Lower lobe of right lung (tissue), 2 donors: Measurements from ENCODE around the gene HYAL4. TPM values are rescaled to one million over a fixed set of nuclear protein-coding genes. Genes with fewer than 3 reads are reported as not detected.

ENCODE experiments used
- ATAC-seq, 2 donors: fragments of 200-7000 bp; cut with Tn5 transposase; one replicate each; pipeline ENCODE4 v1.9.1; 2020 to 2022; ENCODE audit warnings: mild to moderate bottlenecking in 2 of 2, moderate library complexity in 2 of 2
- DNase-seq: peaks from one replicate; pipeline ENCODE4 v3.0.0-alpha.2; 2020
- H3K27ac ChIP-seq: fragments of 200-600 bp; one replicate; pipeline ENCODE4 v1.8.0; 2022
- H3K27me3 ChIP-seq: fragments of 200-600 bp; one replicate; pipeline ENCODE4 v1.8.0; 2022; ENCODE audit warnings: low read depth
- H3K36me3 ChIP-seq: fragments of 200-600 bp; one replicate; pipeline ENCODE4 v1.8.0; 2022; ENCODE audit warnings: mild to moderate bottlenecking
- H3K4me1 ChIP-seq: fragments of 200-600 bp; one replicate; pipeline ENCODE4 v1.8.0; 2022
- H3K4me3 ChIP-seq: fragments of 200-600 bp; one replicate; pipeline ENCODE4 v1.8.0; 2022; ENCODE audit warnings: mild to moderate bottlenecking
- H3K9me3 ChIP-seq: fragments of 200-600 bp; one replicate; pipeline ENCODE4 v1.8.0; 2022
- CTCF ChIP-seq: fragments of 200-600 bp; IDR thresholded peaks from one replicate; pipeline ENCODE4 v1.8.0; 2022; ENCODE audit warnings: antibody characterized with exemption, mild to moderate bottlenecking
- intact Hi-C: fragments of 100-400 bp; cut with DNase I; formaldehyde crosslinking; loops from one replicate; pipeline ENCODE4 v1.11.0; 2022
- total RNA-seq: library from RNA; stranded (reverse); fragmentation: NEBNext Ultra II Directional; extraction: Animal tissue kit (Norgen Biotek cat#: 25700); gene quantifications from one replicate; pipeline ENCODE4 v1.2.1, GENCODE V29; 2021
- donor health status: DM: no; HTN: yes; CAD: no; lungs with severe emphysema.

Gene HYAL4
- total RNA-seq, 1 donor from 2014 or later, result not detected

- no peak for TF ChIP-seq CTCF
- Histone ChIP-seq H3K27me3 (no peaks in the 10 kb centered on the region), H3K36me3 (no peaks in the 10 kb centered on the region), H3K4me1 (no peaks in the 10 kb centered on the region), H3K9me3 (no peaks in the 10 kb centered on the region), H3K4me3 (no peak overlapping the region), H3K27ac (no peak overlapping the region)
- DNase-seq (no peak), ATAC-seq (no peak)
- intact Hi-C loops, result no loop called here
Measured at GRCh38 chr7:123820864-123821263, 24.1 kb upstream of the HYAL4 start.

- Histone ChIP-seq H3K27ac (no peak overlapping the region), H3K9me3 (no peaks in the 10 kb centered on the region), H3K36me3 (no peaks in the 10 kb centered on the region), H3K4me3 (no peak overlapping the region), H3K4me1 (no peaks in the 10 kb centered on the region), H3K27me3 (no peaks in the 10 kb centered on the region)
- ATAC-seq, result no peak
- TF ChIP-seq CTCF, result no peak
- no peak for DNase-seq
- intact Hi-C loops, result no loop called here
Measured at GRCh38 chr7:123821320-123821719, 23.6 kb upstream of the HYAL4 start.

GRCh38 chr7:123823898-123824753 is 20.8 kb upstream of the HYAL4 start:
- Histone ChIP-seq H3K27ac (no peak overlapping the region), H3K27me3 (no peaks in the 10 kb centered on the region), H3K4me1 (no peaks in the 10 kb centered on the region), H3K4me3 (no peak overlapping the region), H3K9me3 (no peaks in the 10 kb centered on the region), H3K36me3 (no peaks in the 10 kb centered on the region)
- intact Hi-C loops, result no loop called here
- ATAC-seq, result no peak
- DNase-seq, result no peak
- TF ChIP-seq CTCF, result no peak

GRCh38 chr7:123824754-123825067 is 20.3 kb upstream of the HYAL4 start:
- Histone ChIP-seq H3K36me3 (no peaks in the 10 kb centered on the region), H3K27ac (no peak overlapping the region), H3K4me3 (no peak overlapping the region), H3K27me3 (no peaks in the 10 kb centered on the region), H3K4me1 (no peaks in the 10 kb centered on the region), H3K9me3 (no peaks in the 10 kb centered on the region)
- peak; percentile 23 to 87 for ATAC-seq
- no peak for TF ChIP-seq CTCF
- DNase-seq, result no peak
- intact Hi-C loops, result no loop called here

- intact Hi-C loops, result no loop called here
- Histone ChIP-seq H3K27me3 (no peaks in the 10 kb centered on the region), H3K9me3 (no peaks in the 10 kb centered on the region), H3K27ac (no peak overlapping the region), H3K4me1 (no peaks in the 10 kb centered on the region), H3K36me3 (no peaks in the 10 kb centered on the region), H3K4me3 (no peak overlapping the region)
- ATAC-seq, result no peak
- DNase-seq, result no peak
- TF ChIP-seq CTCF, result no peak
Measured at GRCh38 chr7:123828805-123829204, 16.2 kb upstream of the HYAL4 start.
